IPS-18a (cell line): ENCODE results near the gene WDR59.
"Not testable (repeated sequence)": the region's sequence is repeated elsewhere in the genome, so short reads cannot be mapped to it uniquely, and the experiment has no call there.

ENCODE experiments used
- H3K27ac ChIP-seq: one replicate; pipeline ENCODE4 v1.5.1; 2013; ENCODE audit warnings: low read length
- H3K27me3 ChIP-seq: one replicate; pipeline ENCODE4 v1.6.1; 2013; ENCODE audit warnings: mild to moderate bottlenecking, low read length; ENCODE audit not compliant: control insufficient read depth, insufficient read depth
- H3K36me3 ChIP-seq: one replicate; pipeline ENCODE4 v1.6.1; 2013; ENCODE audit warnings: low read depth, low read length; ENCODE audit not compliant: control insufficient read depth
- H3K4me1 ChIP-seq: one replicate; pipeline ENCODE4 v1.6.1; 2013; ENCODE audit warnings: low read depth, low read length; ENCODE audit not compliant: control insufficient read depth
- H3K4me3 ChIP-seq: one replicate; pipeline ENCODE4 v1.5.1; 2013; ENCODE audit warnings: low read length
- H3K9ac ChIP-seq: one replicate; pipeline ENCODE4 v1.6.1; 2013; ENCODE audit warnings: mild to moderate bottlenecking, low read length, moderate library complexity
- H3K9me3 ChIP-seq: one replicate; pipeline ENCODE4 v1.6.1; 2013; ENCODE audit warnings: low read depth, low read length; ENCODE audit not compliant: control insufficient read depth

Gene WDR59

DNA sequence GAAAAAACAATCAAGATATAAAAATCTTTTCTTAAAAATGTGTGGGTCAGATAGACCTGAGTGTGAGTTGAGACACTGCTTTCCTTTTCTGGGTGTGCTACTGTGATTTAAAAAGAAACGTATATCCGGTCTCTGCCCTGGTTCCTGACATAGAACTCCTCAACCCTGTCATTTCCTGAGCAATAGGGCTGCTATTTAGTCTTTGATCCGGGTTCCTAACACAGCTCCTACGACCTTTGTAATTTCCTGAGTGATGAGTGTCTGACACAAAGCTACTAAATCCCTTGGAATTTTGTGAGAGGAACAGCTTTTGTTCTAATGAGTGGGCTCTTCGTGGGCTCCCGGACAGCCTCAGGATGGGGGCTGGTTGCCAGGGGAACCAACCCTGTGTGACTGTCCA, 116.4 kb downstream of the WDR59 start:
- no peaks in the 10 kb centered on the region for H3K9me3 ChIP-seq

DNA sequence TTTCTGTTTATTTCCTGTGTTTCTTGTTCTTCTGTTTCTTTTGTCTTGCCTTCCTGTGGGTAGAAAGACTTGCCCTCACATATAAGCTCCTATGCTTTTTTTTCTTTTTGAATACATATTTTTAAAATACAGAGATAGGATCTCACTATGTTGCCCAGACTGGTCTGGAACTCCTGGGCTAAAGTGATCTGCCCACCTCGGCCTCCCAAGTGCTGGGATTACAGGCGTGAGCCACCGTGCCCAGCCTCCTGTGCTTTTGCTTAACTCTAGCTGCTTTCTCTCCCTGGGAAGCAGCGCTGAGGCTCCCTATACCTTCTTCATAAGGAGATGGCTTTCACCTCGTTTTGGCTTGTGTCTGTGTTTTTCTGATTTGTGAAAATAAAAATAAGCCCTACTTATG, 116.9 kb downstream of the WDR59 start:
- H3K9ac ChIP-seq, result peak overlapping the region; percentile 20
- no peaks in the 10 kb centered on the region for H3K27me3 ChIP-seq
- H3K4me1 ChIP-seq, result peaks cover 34% of the 10 kb centered on the region
- H3K9me3 ChIP-seq, result no peaks in the 10 kb centered on the region
- no peak overlapping the region for H3K27ac ChIP-seq
- peak overlapping the region; percentile 41 for H3K4me3 ChIP-seq
- no peaks in the 10 kb centered on the region for H3K36me3 ChIP-seq

More for the DNA sequence above, 116.4 kb downstream of the WDR59 start:
- Histone ChIP-seq H3K27me3 (no peaks in the 10 kb centered on the region), H3K27ac (no peak overlapping the region), H3K4me3 (peak overlapping the region; percentile 41), H3K9ac (no peak overlapping the region), H3K4me1 (peaks cover 33% of the 10 kb centered on the region), H3K36me3 (no peaks in the 10 kb centered on the region)

DNA sequence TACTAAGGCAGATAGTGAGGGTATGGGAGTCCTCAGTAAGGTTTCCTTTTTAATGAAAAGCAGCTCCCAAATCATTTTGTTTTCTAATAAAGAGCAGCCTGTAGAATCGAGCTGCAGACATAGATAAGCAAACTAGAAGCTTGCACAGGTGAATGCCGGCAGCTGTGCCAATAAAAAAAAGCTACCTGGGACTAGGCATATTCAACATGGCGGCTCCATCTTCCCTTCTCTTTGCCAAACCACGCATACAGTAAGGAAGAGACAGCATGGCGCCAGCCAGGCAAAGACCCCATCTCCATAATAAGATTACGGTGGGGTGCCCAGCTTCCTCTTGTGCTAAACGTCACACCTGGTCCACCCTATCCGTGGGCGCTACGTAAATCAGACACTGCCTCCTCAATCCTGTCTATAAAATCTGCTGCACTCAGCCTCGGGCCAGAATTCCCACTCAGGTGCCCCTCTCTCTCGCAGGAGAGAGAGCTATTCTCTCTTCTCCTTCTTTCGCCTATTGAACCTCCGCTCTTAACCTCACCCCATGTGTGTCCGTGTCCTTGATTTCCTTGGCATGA, 117.6 kb downstream of the WDR59 start:
- H3K36me3 ChIP-seq, result no peaks in the 10 kb centered on the region
- peak overlapping the region; percentile 35 for H3K27ac ChIP-seq
- peak overlapping the region; percentile 41 for H3K4me3 ChIP-seq
- H3K9ac ChIP-seq, result peak overlapping the region; percentile 20
- peaks cover 41% of the 10 kb centered on the region for H3K4me1 ChIP-seq
- H3K9me3 ChIP-seq, result no peaks in the 10 kb centered on the region
- no peaks in the 10 kb centered on the region for H3K27me3 ChIP-seq

DNA sequence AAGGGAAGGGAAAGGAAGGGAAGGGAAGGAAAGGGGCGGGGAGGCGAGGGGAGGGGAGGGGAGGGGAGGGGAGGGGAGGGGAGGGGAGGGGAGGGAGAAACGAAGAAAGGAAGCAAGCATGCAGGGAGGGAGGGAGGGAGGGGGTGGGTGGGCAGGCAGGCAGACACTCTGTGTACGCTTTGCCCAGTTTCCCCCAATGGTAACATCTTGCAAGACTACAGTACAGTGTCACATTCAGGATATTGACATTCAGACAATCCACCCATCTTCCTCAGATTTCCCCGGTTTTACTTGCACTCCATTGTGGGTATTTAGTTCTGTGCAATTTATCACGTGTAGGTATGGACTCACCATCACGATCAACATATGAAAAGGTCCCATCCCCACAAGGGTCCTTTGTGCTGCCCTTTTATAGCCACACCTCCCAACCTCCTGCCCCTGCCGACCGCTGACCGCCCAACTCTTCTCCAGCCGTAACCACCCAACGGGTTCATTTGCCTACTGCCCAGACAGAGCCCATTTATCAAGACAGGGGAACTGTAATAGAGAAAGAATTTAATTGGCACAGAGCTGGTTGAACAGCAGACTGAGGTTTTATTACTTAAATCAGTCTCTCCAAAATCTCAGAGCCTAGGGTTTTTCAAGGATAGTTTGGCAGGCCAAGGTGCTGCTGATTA, 118.9 kb downstream of the WDR59 start:
- Histone ChIP-seq H3K4me1 (peaks cover 36% of the 10 kb centered on the region), H3K4me3 (peak overlapping the region; percentile 14), H3K27ac (no peak overlapping the region), H3K9ac (no peak overlapping the region), H3K27me3 (no peaks in the 10 kb centered on the region), H3K36me3 (no peaks in the 10 kb centered on the region), H3K9me3 (no peaks in the 10 kb centered on the region)

DNA sequence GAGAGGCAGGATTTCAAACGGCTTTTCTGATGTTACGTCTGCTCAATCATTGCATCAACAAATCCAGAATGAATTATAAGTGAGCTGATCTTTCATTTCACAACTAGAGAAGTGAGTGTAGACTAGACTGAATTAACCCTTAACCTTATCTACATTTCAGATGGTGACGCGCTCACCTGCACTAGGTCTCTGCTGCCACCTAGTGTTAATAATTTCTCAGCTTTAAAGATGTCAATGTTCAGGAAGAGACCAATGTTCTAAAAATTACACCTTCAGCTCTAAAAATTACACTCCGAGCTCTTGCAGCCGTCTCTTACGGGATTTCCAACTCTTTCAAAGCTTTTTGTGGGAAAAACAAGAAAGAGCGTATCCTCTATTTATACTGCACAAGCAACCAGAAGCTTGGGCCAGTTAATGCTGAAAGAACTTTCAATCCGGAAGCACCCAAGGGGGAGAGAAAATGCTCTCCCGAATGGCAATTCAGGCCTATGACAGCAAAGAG, 122.1 kb downstream of the WDR59 start:
- Histone ChIP-seq H3K9ac (no peak overlapping the region), H3K36me3 (no peaks in the 10 kb centered on the region), H3K27me3 (no peaks in the 10 kb centered on the region), H3K27ac (no peak overlapping the region), H3K9me3 (no peaks in the 10 kb centered on the region), H3K4me3 (no peak overlapping the region), H3K4me1 (peaks cover 18% of the 10 kb centered on the region)

DNA sequence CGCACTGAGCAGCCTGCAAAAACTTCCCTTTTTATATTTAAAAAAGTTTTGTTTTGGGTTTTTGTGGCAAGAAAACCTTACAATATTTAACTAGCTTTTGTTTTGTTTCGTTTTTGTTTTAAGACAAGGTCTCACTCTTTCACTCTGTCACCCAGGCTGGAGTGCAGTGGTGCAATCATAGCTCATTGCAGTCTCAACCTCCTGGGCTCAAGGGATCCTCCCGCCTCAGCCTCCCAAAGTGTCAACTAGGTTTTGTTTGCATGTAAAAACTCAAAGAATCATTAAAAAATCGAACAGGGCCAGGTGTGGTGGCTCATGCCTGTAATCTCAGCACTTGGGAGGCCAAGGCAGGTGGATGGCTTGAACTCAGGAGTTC, 132.4 kb downstream of the WDR59 start:
- Histone ChIP-seq H3K9me3 (no peaks in the 10 kb centered on the region), H3K27ac (no peak overlapping the region), H3K4me1 (no peaks in the 10 kb centered on the region), H3K4me3 (no peak overlapping the region), H3K36me3 (no peaks in the 10 kb centered on the region), H3K27me3 (no peaks in the 10 kb centered on the region), H3K9ac (no peak overlapping the region)

DNA sequence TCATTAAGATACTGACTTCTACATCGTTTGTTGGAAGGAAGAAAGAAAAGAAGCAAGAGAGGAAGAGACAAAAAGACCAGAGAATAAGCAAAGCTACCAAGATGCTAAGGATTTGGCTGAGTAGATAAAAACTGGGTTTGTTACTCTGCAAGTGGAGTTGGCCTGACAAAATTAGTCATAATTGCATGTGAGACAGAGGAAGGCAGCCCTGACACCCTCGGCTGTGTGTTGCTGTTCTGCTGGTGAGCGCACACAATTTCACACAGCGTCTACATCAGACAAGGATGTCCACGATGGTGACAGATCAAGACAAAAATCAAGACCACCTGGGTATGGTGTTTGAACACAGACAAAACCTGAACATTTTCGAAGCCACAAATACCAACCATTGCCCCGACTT, 134.9 kb downstream of the WDR59 start:
- no peak overlapping the region for H3K9ac ChIP-seq
- H3K4me3 ChIP-seq, result no peak overlapping the region
- no peak overlapping the region for H3K27ac ChIP-seq
- no peaks in the 10 kb centered on the region for H3K9me3 ChIP-seq
- no peaks in the 10 kb centered on the region for H3K4me1 ChIP-seq
- H3K36me3 ChIP-seq, result no peaks in the 10 kb centered on the region
- H3K27me3 ChIP-seq, result no peaks in the 10 kb centered on the region

DNA sequence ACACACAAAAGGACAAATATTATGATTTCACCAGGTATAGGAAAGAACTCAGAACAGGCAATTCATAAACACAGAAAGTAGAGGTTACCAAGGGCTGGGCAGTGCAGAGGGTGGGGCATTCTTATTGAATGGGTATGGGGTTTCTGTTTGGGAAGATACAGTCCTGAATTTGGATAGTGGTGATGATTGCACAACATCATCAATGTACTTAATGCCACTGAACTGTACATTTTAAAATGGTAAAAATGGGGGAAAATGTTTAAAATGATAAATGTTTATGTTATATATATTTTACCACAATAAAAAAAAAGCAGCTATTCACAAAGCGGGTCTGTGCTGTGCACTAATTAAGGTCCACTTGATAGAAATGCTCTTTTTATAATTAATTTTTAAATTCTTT, 137.7 kb downstream of the WDR59 start:
- Histone ChIP-seq H3K27ac (no peak overlapping the region), H3K9me3 (no peaks in the 10 kb centered on the region), H3K36me3 (no peaks in the 10 kb centered on the region), H3K4me3 (no peak overlapping the region), H3K27me3 (no peaks in the 10 kb centered on the region), H3K9ac (no peak overlapping the region), H3K4me1 (no peaks in the 10 kb centered on the region)

DNA sequence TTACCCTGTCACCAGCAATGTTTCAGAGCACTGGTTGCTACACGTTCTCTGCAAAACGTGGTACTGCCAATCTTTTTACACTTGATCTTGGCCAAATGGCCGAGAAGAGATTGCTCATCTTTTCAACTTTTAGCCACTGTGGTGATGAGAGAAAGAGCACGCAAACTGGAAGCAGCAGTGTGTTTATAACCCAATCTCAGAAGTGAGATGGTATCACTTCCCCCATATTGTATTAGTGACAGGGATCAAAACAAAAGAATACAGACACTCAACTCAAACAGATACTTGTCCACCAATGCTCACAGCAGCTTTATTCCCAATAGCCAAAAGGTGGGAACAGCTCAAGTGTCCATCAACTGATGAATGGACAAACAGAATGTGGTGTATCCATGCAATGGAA, 138.2 kb downstream of the WDR59 start:
- H3K27me3 ChIP-seq, result no peaks in the 10 kb centered on the region
- no peaks in the 10 kb centered on the region for H3K9me3 ChIP-seq
- no peak overlapping the region for H3K4me3 ChIP-seq
- no peak overlapping the region for H3K9ac ChIP-seq
- no peaks in the 10 kb centered on the region for H3K36me3 ChIP-seq
- no peak overlapping the region for H3K27ac ChIP-seq
- no peaks in the 10 kb centered on the region for H3K4me1 ChIP-seq

DNA sequence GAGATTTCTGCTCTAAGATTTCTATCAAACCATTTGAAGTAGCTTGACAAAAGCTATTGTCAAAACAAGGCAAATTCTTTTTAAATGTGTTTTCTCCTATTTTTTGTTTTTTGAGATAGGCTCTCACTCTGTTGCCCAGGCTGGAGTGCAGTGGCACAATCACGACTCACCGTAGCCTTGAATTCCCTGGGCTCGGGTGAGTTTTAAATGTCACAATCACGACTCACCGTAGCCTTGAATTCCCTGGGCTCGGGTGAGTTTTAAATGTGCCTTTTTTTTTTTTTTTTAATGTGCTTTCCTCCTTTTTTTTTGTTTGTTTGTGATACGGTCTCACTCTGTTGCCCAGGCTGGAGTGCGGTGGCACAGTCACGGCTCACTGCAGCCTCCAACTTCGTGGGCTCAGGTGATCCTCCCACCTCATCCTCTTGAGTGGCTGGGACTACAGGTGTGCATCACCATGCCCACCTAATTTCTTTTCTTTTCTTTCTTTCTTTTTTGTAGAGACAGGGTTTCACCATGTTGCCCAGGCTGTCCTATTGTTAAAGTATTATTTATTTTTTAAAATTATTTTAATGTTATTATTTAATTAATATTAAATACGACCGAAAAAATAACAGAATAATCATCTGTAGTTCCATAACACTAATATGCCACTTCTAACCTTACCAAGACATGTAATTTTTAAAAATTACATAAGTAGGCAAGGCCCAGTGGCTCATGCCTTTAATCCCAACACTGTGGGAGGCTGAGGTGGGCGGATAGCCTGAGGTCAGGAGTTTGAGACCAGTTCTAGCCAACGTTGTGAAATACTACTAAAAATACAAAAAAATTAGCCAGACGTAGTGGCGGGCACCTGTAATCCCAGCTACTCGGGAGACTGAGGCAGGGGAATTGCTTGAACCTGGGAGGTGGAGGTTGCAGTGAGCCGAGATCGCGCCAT, 140.6 kb downstream of the WDR59 start:
- no peaks in the 10 kb centered on the region for H3K4me1 ChIP-seq
- no peak overlapping the region for H3K9ac ChIP-seq
- H3K27me3 ChIP-seq, result no peaks in the 10 kb centered on the region
- H3K4me3 ChIP-seq, result no peak overlapping the region
- H3K36me3 ChIP-seq, result no peaks in the 10 kb centered on the region
- no peak overlapping the region for H3K27ac ChIP-seq
- no peaks in the 10 kb centered on the region for H3K9me3 ChIP-seq

DNA sequence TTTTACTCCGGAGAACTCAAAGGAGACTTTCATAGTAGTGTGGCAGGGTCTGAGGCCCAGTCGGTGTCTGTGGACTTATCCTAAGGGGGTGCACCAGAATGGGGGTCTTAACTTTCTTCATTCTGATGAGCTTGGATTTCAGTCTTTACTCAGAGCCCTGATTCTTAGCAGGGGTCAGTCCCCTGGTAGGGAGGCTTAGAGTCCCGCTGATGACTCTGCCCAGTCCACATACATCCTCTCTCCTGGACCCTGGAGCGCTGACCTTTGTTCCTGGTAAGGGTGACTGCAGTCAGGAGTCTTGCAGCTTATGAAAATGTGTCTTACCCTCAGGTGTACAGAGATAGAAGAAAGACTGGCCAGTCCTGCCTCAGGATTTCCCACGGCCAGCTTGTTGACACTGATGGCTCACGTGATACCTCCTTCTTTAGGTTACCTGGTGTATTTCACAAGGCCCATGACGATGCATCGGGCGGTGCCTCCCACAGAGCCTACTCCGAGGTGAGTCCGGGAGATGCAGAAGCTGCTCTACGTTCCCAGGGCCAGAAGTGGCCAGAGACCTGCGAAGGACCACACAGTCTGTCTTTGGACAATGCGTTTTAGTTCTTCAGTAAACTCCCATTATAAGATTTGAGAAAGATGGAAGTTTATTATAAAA, 141.4 kb downstream of the WDR59 start:
- not testable (repeated sequence) for H3K4me3 ChIP-seq, H3K9me3 ChIP-seq, H3K27ac ChIP-seq, H3K36me3 ChIP-seq, H3K9ac ChIP-seq, H3K27me3 ChIP-seq, H3K4me1 ChIP-seq
